SK-N-SH (cell line): ENCODE measurements around the gene PUS3. TPM values are rescaled to one million over a fixed set of nuclear protein-coding genes. Genes with fewer than 3 reads are reported as not detected.

Experiments used
- CTCF ChIA-PET: fragments of 300-600, 350-600 bp; formaldehyde crosslinking; extraction: SDS; loops from one replicate; lab custom pipeline; 2021; lab: Yijun Ruan, JAX
- POLR2A ChIA-PET: fragments of 350-600 bp; sonication (Branson Sonifier 250); formaldehyde crosslinking; extraction: SDS; loops from one replicate; lab custom pipeline; 2020; ENCODE audit warnings: antibody characterized with exemption, inconsistent platforms; lab: Yijun Ruan, JAX
- DNase-seq: peaks from one replicate; pipeline ENCODE4 v3.0.0; 2012
- H2AFZ ChIP-seq: fragments of 200-600 bp; sonication (generic); 2 replicates; pipeline ENCODE4 v1.8.1; 2016; ENCODE audit warnings: antibody characterized with exemption, mild to moderate bottlenecking, low read depth
- H3F3A ChIP-seq: fragments of 200-600 bp; sonication (generic); replicated peaks from 2 replicates; pipeline ENCODE3; 2016; ENCODE audit warnings: antibody characterized with exemption, mild to moderate bottlenecking; ENCODE audit not compliant: insufficient read depth
- H3K27ac ChIP-seq, 2 experiments: fragments of 200-500 bp in 1 of 2; fragments of 200-600 bp in 1 of 2; sonication (Bioruptor generic) in 1 of 2; sonication (generic), shearing (Covaris generic) in 1 of 2; 2 replicates each; pipeline versions ENCODE4 v1.5.1 to v1.6.1; 2014 to 2016; ENCODE audit warnings: low read depth in 2 of 2, inconsistent platforms in 1 of 2, low read length in 1 of 2, mild to moderate bottlenecking in 1 of 2, mixed read lengths in 1 of 2
- H3K27me3 ChIP-seq: fragments of 200-600 bp; sonication (generic), shearing (Covaris generic); 2 replicates; pipeline ENCODE4 v1.6.1; 2016; ENCODE audit warnings: mixed run types; ENCODE audit not compliant: insufficient read depth
- H3K36me3 ChIP-seq, 2 experiments: fragments of 200-500 bp in 1 of 2; fragments of 200-600 bp in 1 of 2; sonication (Bioruptor generic) in 1 of 2; sonication (generic) in 1 of 2; replicated peaks in 1 of 2; 2 replicates each; pipeline versions ENCODE3 to v1.5.1; 2014 to 2016; ENCODE audit warnings: low read length in 1 of 2, mild to moderate bottlenecking in 1 of 2; ENCODE audit not compliant: insufficient read depth in 2 of 2, control insufficient read depth in 1 of 2
- H3K4me1 ChIP-seq, 2 experiments: fragments of 200-500 bp in 1 of 2; fragments of 200-600 bp in 1 of 2; sonication (Bioruptor generic) in 1 of 2; sonication (generic), shearing (Covaris generic) in 1 of 2; 2 replicates each; pipeline versions ENCODE4 v1.5.1 to v1.6.1; 2014 to 2016; ENCODE audit warnings: low read depth in 1 of 2, low read length in 1 of 2, mixed run types in 1 of 2; ENCODE audit not compliant: insufficient read depth in 2 of 2, control insufficient read depth in 1 of 2
- H3K4me2 ChIP-seq: fragments of 200-600 bp; sonication (generic), shearing (Covaris generic); 2 replicates; pipeline ENCODE4 v1.6.1; 2017; ENCODE audit warnings: mixed run types
- H3K4me3 ChIP-seq, 2 experiments: fragments of 200-500 bp in 1 of 2; fragments of 200-600 bp in 1 of 2; sonication (Bioruptor generic) in 1 of 2; sonication (generic), shearing (Covaris generic) in 1 of 2; 2 replicates each; pipeline versions ENCODE4 v1.5.1 to v1.8.1; 2014 to 2016; ENCODE audit warnings: low read depth in 2 of 2, inconsistent platforms in 1 of 2, low read length in 1 of 2, mild to moderate bottlenecking in 1 of 2, mixed read lengths in 1 of 2, moderate library complexity in 1 of 2
- H3K79me2 ChIP-seq: fragments of 200-600 bp; sonication (generic); 2 replicates; pipeline ENCODE4 v1.8.1; 2017; ENCODE audit warnings: mild to moderate bottlenecking; ENCODE audit not compliant: insufficient read depth
- H3K9ac ChIP-seq: fragments of 200-600 bp; sonication (generic); 2 replicates; pipeline ENCODE4 v1.6.1; 2017; ENCODE audit warnings: mixed run types
- H3K9me2 ChIP-seq: fragments of 200-600 bp; sonication (generic); 2 replicates; pipeline ENCODE4 v1.6.1; 2017; ENCODE audit warnings: mixed run types
- H3K9me3 ChIP-seq: fragments of 200-600 bp; sonication (generic); 2 replicates; pipeline ENCODE4 v1.6.1; 2017; ENCODE audit warnings: mixed run types, mild to moderate bottlenecking, moderate library complexity
- H4K20me1 ChIP-seq: fragments of 200-600 bp; sonication (generic); 2 replicates; pipeline ENCODE4 v1.6.1; 2017; ENCODE audit warnings: mild to moderate bottlenecking, mixed run types; ENCODE audit not compliant: insufficient read depth
- CHD2 ChIP-seq: fragments of 150-350 bp; IDR thresholded peaks from 2 replicates; pipeline ENCODE4 v1.6.1; 2018; ENCODE audit warnings: low read length; ENCODE audit not compliant: partially characterized antibody
- CTCF ChIP-seq: fragments of 200-600 bp; sonication (generic); IDR thresholded peaks from 2 replicates; pipeline ENCODE4 v1.6.1; 2017; ENCODE audit warnings: antibody characterized with exemption, mild to moderate bottlenecking, moderate library complexity
- EP300 ChIP-seq, 2 experiments: IDR thresholded peaks; 2 replicates each; pipeline versions ENCODE4 v1.4.0 to v1.6.1; 2012; ENCODE audit warnings: borderline replicate concordance in 1 of 2, low read depth in 1 of 2, low read length in 1 of 2
- EZH2phosphoT487 ChIP-seq: fragments of 200-600 bp; sonication (generic); IDR thresholded peaks from 2 replicates; pipeline ENCODE4 v1.6.1; 2017; ENCODE audit warnings: low read depth, mixed run types, mild to moderate bottlenecking, antibody characterized with exemption, moderate library complexity, borderline replicate concordance
- FOXJ3 ChIP-seq: sonication (generic); formaldehyde crosslinking; IDR thresholded peaks from 2 replicates; pipeline ENCODE4 v1.5.1; 2020; ENCODE audit warnings: mild to moderate bottlenecking, missing genetic modification reagents
- FOXM1 ChIP-seq: IDR thresholded peaks from 2 replicates; pipeline ENCODE4 v1.4.0; 2012; ENCODE audit warnings: low read depth, mild to moderate bottlenecking
- GATA2 ChIP-seq: sonication (generic); formaldehyde crosslinking; IDR thresholded peaks from 2 replicates; pipeline ENCODE4 v1.5.0; 2020; ENCODE audit warnings: mild to moderate bottlenecking, missing genetic modification reagents
- IRF3 ChIP-seq: fragments of 150-350 bp; IDR thresholded peaks from 2 replicates; pipeline ENCODE4 v1.6.1; 2016; ENCODE audit warnings: mild to moderate bottlenecking, low read depth, low read length
- MXI1 ChIP-seq: IDR thresholded peaks from 2 replicates; pipeline ENCODE4 v1.6.1; 2012; ENCODE audit warnings: mild to moderate bottlenecking, low read depth, low read length, improper control_type of control experiment
- NFIC ChIP-seq: IDR thresholded peaks from 2 replicates; pipeline ENCODE4 v1.4.0; 2012; ENCODE audit warnings: borderline replicate concordance
- NRF1 ChIP-seq: IDR thresholded peaks from 2 replicates; pipeline ENCODE4 v1.6.1; 2012; ENCODE audit warnings: low read depth, mild to moderate bottlenecking, low read length
- POLR2AphosphoS5 ChIP-seq: IDR thresholded peaks from 2 replicates; pipeline ENCODE4 v1.6.1; 2012; ENCODE audit warnings: low read depth, low read length
- RAD21 ChIP-seq: IDR thresholded peaks from 2 replicates; pipeline ENCODE4 v1.6.1; 2012; ENCODE audit warnings: mild to moderate bottlenecking, low read length
- RCOR1 ChIP-seq: fragments of 150-350 bp; IDR thresholded peaks from 2 replicates; pipeline ENCODE4 v1.6.1; 2017; ENCODE audit warnings: antibody characterized with exemption, low read length
- RXRA ChIP-seq: IDR thresholded peaks from 2 replicates; pipeline ENCODE4 v1.4.0; 2012; ENCODE audit warnings: low read depth, mild to moderate bottlenecking, borderline replicate concordance
- TEAD4 ChIP-seq: IDR thresholded peaks from 2 replicates; pipeline ENCODE4 v1.4.0; 2012; ENCODE audit warnings: mild to moderate bottlenecking, borderline replicate concordance; ENCODE audit not compliant: insufficient read depth
- WGBS: methylation state at CpG from one replicate; pipeline ENCODE4 v1.1.6; 2017; ENCODE audit warnings: low lambda C conversion rate; 5-methylcytosine and 5-hydroxymethylcytosine counted together
- polyA plus RNA-seq, 3 experiments: library from polyadenylated mRNA; depleted of rRNA; stranded (reverse); fragments of >200 nt; gene quantifications; 2 replicates each; pipeline ENCODE4 v1.2.3, GENCODE V29; 2012
- TF ChIP-seq, protein P1 (sequence below): IDR thresholded peaks from 2 replicates; pipeline ENCODE4 v1.4.0; 2012; ENCODE audit warnings: low read depth
- TF ChIP-seq, protein P2 (sequence below): IDR thresholded peaks from 2 replicates; pipeline ENCODE4 v1.6.1; 2012; ENCODE audit warnings: mild to moderate bottlenecking, low read depth, low read length, moderate library complexity

Gene PUS3
- polyA plus RNA-seq, 1 of the 3 experiments (the other 2 are of a cell fraction): 7.0 TPM

GRCh38 chr11:125903711-125904659, 979 bp upstream of the PUS3 start, which contains the start of gene DDX25:
TSS of gene DDX25 (plus strand) at chr11:125904508. CDS start at chr11:125904518, 10 bp downstream.
- TF ChIP-seq CTCF: peak; percentile 13; the same call in 1 of the 2 replicates
- no peak for TF ChIP-seq FOXJ3
- TF ChIP-seq MXI1: peak; percentile 50; the same call in 1 of the 2 replicates
- TF ChIP-seq RXRA: no peak
- no peak for TF ChIP-seq FOXM1
- no peak for TF ChIP-seq NFIC
- TF ChIP-seq, protein P1, sequence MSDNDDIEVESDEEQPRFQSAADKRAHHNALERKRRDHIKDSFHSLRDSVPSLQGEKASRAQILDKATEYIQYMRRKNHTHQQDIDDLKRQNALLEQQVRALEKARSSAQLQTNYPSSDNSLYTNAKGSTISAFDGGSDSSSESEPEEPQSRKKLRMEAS: peak; percentile 83
- TF ChIP-seq EP300 (IDR thresholded peaks at IDR 0.05; ENCODE audit: borderline replicate concordance in 1 of 2, low read depth in 1 of 2, low read length in 1 of 2): no peak
- peak; percentile 64 for TF ChIP-seq NRF1
- peak; percentile 7; the same call in 1 of the 2 replicates for TF ChIP-seq GATA2 (CRISPR knock-in tag)
- TF ChIP-seq RAD21: no peak
- no peak for TF ChIP-seq POLR2AphosphoS5
- no peak for TF ChIP-seq TEAD4
- TF ChIP-seq IRF3: no peak
- no peak for TF ChIP-seq CHD2
- no peak for TF ChIP-seq EZH2phosphoT487
- no peak for TF ChIP-seq RCOR1
- TF ChIP-seq, protein P2, sequence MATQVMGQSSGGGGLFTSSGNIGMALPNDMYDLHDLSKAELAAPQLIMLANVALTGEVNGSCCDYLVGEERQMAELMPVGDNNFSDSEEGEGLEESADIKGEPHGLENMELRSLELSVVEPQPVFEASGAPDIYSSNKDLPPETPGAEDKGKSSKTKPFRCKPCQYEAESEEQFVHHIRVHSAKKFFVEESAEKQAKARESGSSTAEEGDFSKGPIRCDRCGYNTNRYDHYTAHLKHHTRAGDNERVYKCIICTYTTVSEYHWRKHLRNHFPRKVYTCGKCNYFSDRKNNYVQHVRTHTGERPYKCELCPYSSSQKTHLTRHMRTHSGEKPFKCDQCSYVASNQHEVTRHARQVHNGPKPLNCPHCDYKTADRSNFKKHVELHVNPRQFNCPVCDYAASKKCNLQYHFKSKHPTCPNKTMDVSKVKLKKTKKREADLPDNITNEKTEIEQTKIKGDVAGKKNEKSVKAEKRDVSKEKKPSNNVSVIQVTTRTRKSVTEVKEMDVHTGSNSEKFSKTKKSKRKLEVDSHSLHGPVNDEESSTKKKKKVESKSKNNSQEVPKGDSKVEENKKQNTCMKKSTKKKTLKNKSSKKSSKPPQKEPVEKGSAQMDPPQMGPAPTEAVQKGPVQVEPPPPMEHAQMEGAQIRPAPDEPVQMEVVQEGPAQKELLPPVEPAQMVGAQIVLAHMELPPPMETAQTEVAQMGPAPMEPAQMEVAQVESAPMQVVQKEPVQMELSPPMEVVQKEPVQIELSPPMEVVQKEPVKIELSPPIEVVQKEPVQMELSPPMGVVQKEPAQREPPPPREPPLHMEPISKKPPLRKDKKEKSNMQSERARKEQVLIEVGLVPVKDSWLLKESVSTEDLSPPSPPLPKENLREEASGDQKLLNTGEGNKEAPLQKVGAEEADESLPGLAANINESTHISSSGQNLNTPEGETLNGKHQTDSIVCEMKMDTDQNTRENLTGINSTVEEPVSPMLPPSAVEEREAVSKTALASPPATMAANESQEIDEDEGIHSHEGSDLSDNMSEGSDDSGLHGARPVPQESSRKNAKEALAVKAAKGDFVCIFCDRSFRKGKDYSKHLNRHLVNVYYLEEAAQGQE: no peak
- Histone ChIP-seq H3K9ac (no peak within 1 kb of the TSS), H3F3A (no peaks in the 10 kb centered on the region), H3K9me3 (no peaks in the 10 kb centered on the region), H3K4me1 (peaks cover 0 to 8% of the 10 kb centered on the region in 2 experiments; a peak in 2 of 4 replicates), H3K79me2 (peaks cover 20% of the 10 kb centered on the region), H3K27ac (peak within 1 kb of the TSS in 1 of 2 experiments; percentile 64; a peak in 2 of 4 replicates), H3K27me3 (peaks cover 12% of the 10 kb centered on the region; the same call in 1 of the 2 replicates), H4K20me1 (no peaks in the 10 kb centered on the region), H2AFZ (peak within 1 kb of the TSS; percentile 96; the same call in 1 of the 2 replicates), H3K4me3 (peak within 1 kb of the TSS; percentile 95 to 98), H3K9me2 (no peaks in the 10 kb centered on the region), H3K4me2 (peak within 1 kb of the TSS; percentile 91), H3K36me3 (peaks cover 0 to 21% of the 10 kb centered on the region in 2 experiments)
- DNase-seq: peak; percentile 95
- POLR2A ChIA-PET: interaction anchor here (1.0 to 1.4 kb wide), 3 partner anchors 10 to 311 kb away, joined by 4 to 11 read pairs (median 5); partner anchors contain the start of genes HYLS1 and STT3A
- CTCF ChIA-PET: interaction anchor here (0.7 to 1.2 kb wide), 4 partner anchors 9 to 315 kb away, joined by 3 to 4 read pairs (median 3); no protein-coding TSS in a partner anchor
- WGBS: 27% methylated on average over 39 of the region's 81 CpGs
